GM12801 (cell line): ENCODE measurements around the gene ADGRG1.

ENCODE experiments used
- TF ChIP-seq, protein P1 (sequence below): IDR thresholded peaks from one replicate; pipeline ENCODE4 v1.5.1; 2011; ENCODE audit warnings: control low read depth; ENCODE audit not compliant: insufficient read length; ENCODE audit errors: extremely low read depth

Gene ADGRG1

DNA sequence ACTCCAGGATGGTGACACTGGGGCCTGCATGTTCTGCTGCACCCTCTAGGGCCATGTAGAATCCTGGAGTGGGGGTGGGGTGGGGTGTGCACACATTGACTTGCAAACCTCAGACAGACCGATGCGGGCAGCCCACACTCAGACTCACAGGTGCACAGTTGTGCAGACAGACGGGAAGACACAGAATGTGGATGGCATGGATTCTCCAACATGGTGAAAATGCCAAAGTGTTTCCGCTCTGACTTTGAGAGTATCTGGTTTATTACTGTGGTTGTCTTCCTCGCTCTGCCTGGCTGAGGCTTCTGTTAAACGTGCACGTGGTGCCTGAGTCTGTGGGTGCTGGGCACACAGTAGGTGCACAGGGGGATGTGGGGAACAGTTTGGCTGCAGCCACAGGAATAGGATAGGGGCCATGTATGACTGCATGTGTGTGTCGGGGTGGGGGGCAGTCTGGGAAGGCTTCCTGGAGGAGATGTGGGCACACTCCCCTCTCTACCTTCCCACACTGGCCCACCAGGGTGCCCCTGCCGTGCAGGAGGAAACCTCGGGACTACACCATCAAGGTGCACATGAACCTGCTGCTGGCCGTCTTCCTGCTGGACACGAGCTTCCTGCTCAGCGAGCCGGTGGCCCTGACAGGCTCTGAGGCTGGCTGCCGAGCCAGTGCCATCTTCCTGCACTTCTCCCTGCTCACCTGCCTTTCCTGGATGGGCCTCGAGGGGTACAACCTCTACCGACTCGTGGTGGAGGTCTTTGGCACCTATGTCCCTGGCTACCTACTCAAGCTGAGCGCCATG is 30.6 kb downstream of the ADGRG1 start:
- TF ChIP-seq, protein P1, sequence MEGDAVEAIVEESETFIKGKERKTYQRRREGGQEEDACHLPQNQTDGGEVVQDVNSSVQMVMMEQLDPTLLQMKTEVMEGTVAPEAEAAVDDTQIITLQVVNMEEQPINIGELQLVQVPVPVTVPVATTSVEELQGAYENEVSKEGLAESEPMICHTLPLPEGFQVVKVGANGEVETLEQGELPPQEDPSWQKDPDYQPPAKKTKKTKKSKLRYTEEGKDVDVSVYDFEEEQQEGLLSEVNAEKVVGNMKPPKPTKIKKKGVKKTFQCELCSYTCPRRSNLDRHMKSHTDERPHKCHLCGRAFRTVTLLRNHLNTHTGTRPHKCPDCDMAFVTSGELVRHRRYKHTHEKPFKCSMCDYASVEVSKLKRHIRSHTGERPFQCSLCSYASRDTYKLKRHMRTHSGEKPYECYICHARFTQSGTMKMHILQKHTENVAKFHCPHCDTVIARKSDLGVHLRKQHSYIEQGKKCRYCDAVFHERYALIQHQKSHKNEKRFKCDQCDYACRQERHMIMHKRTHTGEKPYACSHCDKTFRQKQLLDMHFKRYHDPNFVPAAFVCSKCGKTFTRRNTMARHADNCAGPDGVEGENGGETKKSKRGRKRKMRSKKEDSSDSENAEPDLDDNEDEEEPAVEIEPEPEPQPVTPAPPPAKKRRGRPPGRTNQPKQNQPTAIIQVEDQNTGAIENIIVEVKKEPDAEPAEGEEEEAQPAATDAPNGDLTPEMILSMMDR = no peak

- TF ChIP-seq, protein P1 = no peak
Measured at GRCh38 chr16:57660715-57661463, 32.5 kb downstream of the ADGRG1 start.

DNA sequence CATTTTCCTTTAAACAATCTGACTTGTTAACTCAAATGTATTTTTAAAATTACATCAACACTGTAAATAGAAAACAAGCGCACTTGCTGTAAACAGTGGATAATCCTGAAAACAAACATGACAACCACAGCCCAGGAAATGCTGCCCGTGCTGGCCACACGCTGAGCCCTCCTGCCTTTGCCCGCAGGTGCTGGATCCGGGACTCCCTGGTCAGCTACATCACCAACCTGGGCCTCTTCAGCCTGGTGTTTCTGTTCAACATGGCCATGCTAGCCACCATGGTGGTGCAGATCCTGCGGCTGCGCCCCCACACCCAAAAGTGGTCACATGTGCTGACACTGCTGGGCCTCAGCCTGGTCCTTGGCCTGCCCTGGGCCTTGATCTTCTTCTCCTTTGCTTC is 33.1 kb downstream of the ADGRG1 start:
- TF ChIP-seq, protein P1 = no peak

DNA sequence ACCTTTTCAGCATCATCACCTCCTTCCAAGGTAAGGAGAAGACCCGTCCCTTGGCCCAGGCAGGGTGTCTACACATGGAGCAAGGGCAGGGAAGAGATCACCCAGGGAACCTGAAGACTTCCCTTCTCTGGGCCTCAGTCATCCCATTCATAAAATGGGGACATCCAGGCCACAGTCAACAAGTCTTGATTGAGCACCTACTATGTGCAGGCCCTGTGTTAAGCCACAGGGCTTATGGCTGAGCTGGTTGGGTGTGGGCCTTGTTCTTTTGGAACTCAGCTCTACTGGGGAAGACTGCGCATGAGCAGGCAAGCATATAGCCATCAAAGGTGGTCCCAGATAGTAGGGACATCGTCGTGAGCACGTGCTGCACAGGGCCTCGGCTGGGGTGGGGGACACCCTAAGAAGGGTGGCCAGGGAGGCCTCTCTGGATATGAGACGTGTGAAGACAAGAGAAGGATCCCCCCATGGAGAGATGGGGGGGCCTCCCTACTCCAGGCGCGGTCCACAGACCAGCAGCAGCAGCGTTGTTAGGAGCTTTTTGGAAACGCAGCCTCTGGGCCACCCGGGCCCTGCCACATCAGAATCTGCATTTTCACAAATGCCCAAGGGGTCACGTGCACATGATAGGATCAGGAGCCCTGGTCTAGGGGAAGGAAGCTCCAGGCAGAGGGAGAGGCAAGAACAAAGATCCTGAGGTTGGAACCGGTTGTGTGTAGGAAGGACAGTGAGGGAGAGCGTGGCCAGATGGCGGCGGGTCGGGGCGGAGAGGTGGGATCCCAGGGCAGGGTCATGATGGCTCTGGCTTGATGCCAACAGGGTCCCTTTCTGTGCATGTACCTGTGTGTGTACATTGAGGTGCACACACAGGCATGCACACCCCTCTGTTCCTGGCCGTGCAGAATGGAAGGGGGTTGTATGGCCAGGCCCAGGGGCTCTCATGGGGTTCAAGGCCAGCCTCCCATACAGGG is 33.8 kb downstream of the ADGRG1 start:
- TF ChIP-seq, protein P1 = no peak

DNA sequence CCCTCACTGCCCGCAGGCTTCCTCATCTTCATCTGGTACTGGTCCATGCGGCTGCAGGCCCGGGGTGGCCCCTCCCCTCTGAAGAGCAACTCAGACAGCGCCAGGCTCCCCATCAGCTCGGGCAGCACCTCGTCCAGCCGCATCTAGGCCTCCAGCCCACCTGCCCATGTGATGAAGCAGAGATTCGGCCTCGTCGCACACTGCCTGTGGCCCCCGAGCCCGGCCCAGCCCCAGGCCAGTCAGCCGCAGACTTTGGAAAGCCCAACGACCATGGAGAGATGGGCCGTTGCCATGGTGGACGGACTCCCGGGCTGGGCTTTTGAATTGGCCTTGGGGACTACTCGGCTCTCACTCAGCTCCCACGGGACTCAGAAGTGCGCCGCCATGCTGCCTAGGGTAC is 35.0 kb downstream of the ADGRG1 start:
- TF ChIP-seq, protein P1 = no peak

DNA sequence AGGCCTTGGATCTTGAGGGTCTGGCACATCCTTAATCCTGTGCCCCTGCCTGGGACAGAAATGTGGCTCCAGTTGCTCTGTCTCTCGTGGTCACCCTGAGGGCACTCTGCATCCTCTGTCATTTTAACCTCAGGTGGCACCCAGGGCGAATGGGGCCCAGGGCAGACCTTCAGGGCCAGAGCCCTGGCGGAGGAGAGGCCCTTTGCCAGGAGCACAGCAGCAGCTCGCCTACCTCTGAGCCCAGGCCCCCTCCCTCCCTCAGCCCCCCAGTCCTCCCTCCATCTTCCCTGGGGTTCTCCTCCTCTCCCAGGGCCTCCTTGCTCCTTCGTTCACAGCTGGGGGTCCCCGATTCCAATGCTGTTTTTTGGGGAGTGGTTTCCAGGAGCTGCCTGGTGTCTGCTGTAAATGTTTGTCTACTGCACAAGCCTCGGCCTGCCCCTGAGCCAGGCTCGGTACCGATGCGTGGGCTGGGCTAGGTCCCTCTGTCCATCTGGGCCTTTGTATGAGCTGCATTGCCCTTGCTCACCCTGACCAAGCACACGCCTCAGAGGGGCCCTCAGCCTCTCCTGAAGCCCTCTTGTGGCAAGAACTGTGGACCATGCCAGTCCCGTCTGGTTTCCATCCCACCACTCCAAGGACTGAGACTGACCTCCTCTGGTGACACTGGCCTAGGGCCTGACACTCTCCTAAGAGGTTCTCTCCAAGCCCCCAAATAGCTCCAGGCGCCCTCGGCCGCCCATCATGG is 35.7 kb downstream of the ADGRG1 start:
- TF ChIP-seq, protein P1 = no peak
